Natural killer cell (primary cell): ENCODE results near the gene MORC2. TPM values are rescaled to one million over a fixed set of nuclear protein-coding genes. Genes with fewer than 3 reads are reported as not detected.

Source experiments
- ATAC-seq, 3 donors: fragments of 150-1000 bp in 2 of 3; fragments of 200-7000 bp in 1 of 3; cut with Tn5 transposase; 1 replicate in 1 of 3; 2 replicates in 2 of 3; pipeline ENCODE4 v1.10.0; 2021; ENCODE audit warnings: mild to moderate bottlenecking in 2 of 3, moderate library complexity in 2 of 3
- DNase-seq, 2 donors: peaks; one replicate each; pipeline versions ENCODE4 v3.0.0 to v3.0.0-alpha.2; 2013 to 2021; ENCODE audit warnings: mixed read lengths in 1 of 2
- H3K27ac ChIP-seq: one replicate; pipeline ENCODE4 v1.5.1; 2013; ENCODE audit warnings: mild to moderate bottlenecking, low read length
- H3K27me3 ChIP-seq: one replicate; pipeline ENCODE4 v1.6.1; 2013; ENCODE audit warnings: low read length; ENCODE audit not compliant: control insufficient read depth, insufficient read depth
- H3K36me3 ChIP-seq: one replicate; pipeline ENCODE4 v1.6.1; 2013; ENCODE audit warnings: low read length; ENCODE audit not compliant: control insufficient read depth, insufficient read depth
- H3K4me1 ChIP-seq: one replicate; pipeline ENCODE4 v1.6.1; 2013; ENCODE audit warnings: low read length; ENCODE audit not compliant: control insufficient read depth, insufficient read depth
- H3K4me3 ChIP-seq: one replicate; pipeline ENCODE4 v1.5.1; 2013; ENCODE audit warnings: low read length
- H3K9me3 ChIP-seq: one replicate; pipeline ENCODE4 v1.6.1; 2013; ENCODE audit warnings: low read length; ENCODE audit not compliant: control insufficient read depth, insufficient read depth
- H3K27ac Mint-ChIP-seq, 2 donors: one replicate each; pipeline ENCODE4 v1.8.0; 2022; ENCODE audit warnings: mild to moderate bottlenecking in 2 of 2, mixed read lengths in 2 of 2, moderate library complexity in 1 of 2
- H3K27me3 Mint-ChIP-seq, 2 donors: one replicate each; pipeline ENCODE4 v1.8.0; 2022; ENCODE audit warnings: low read depth in 2 of 2, mixed read lengths in 2 of 2
- H3K36me3 Mint-ChIP-seq: one replicate; pipeline ENCODE4 v1.8.0; 2022; ENCODE audit warnings: mixed read lengths
- H3K4me1 Mint-ChIP-seq, 2 donors: one replicate each; pipeline ENCODE4 v1.8.0; 2022; ENCODE audit warnings: mixed read lengths in 2 of 2
- H3K4me3 Mint-ChIP-seq: one replicate; pipeline ENCODE4 v1.8.0; 2022; ENCODE audit warnings: mild to moderate bottlenecking, moderate library complexity, mixed read lengths
- H3K9me3 Mint-ChIP-seq, 2 donors: one replicate each; pipeline ENCODE4 v1.8.0; 2022; ENCODE audit warnings: mixed read lengths in 2 of 2
- WGBS: methylation state at CpG from one replicate; pipeline ENCODE4 v1.1.7; 2013; ENCODE audit warnings: missing lambda C conversion rate; ENCODE audit not compliant: insufficient coverage; 5-methylcytosine and 5-hydroxymethylcytosine counted together
- intact Hi-C: fragments of 100-400 bp; cut with micrococcal nuclease; formaldehyde crosslinking; loops from one replicate; pipeline ENCODE4 v1.14.2; 2022
- total RNA-seq, 4 donors: library from RNA; stranded (reverse); fragments of 120-200 nt in 1 of 4; gene quantifications; one replicate each; pipeline versions ENCODE4 v1.2.3 to v1.2.4, GENCODE V29; 2013 to 2022
- TF ChIP-seq, protein P1 (sequence below): fragments of 200-600 bp; IDR thresholded peaks from one replicate; pipeline ENCODE4 v1.8.0; 2022; ENCODE audit warnings: antibody characterized with exemption

MORC2 gene
- total RNA-seq, 3 donors from 2014 or later (not counting 1 experiment from before 2014, with no cell fraction given): 15.3 to 19.7 (median 16.4) TPM

DNA sequence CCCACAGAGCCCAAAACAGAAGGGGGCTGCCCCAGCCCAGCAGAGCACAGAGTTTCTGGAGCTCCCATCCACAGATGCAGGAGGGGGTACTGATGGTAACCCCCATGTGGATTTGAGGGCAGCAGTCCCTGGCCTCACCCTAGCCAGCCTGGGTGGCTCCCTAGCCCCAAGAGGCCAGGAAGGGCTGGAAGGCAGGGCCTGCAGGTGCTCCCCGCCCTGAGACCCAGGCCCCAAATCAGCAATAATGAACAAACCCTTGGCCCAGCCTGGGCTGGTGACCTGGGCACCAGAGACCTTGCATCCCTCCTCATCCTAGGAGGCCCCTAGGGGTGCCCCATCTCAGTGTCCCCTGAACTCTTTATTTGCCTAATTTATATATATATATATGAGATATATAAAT is 61.6 kb downstream of the MORC2 start:
- H3K27me3 Mint-ChIP-seq: peaks cover 0 to 2% of the 10 kb centered on the region in 2 donors

DNA sequence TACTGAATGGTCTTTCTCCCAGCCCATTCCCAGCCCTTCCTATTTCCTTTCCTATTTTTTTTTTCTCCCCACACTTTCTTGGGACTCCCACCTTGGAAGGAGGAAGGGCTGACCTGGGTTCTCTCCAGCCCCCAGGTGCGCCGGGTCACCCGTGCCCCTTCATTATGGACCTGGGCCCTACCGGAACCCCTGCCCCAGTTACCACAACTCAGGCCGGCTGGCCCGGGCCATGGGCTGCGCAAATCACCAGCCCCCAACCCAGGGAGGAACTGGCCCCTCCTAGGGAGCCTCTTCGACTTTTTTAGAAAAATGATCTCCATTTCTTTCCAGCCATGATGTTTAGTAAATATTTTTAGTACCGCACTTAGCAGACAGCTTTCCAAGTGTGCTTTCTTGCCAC is 62.2 kb downstream of the MORC2 start:
- ATAC-seq (no peak), DNase-seq (no peak)
- Mint-ChIP-seq H3K4me3 (no peak overlapping the region), H3K27me3 (peaks cover 0 to 2% of the 10 kb centered on the region in 2 donors), H3K4me1 (peaks cover 0 to 5% of the 10 kb centered on the region in 2 donors), H3K36me3 (no peaks in the 10 kb centered on the region), H3K27ac (no peak overlapping the region), H3K9me3 (no peaks in the 10 kb centered on the region)
- no peaks in the 10 kb centered on the region for H3K27me3 ChIP-seq
- no peak overlapping the region for H3K4me3 ChIP-seq
- 96% methylated on average over 9 of the region's 9 CpGs for WGBS
- TF ChIP-seq, protein P1, sequence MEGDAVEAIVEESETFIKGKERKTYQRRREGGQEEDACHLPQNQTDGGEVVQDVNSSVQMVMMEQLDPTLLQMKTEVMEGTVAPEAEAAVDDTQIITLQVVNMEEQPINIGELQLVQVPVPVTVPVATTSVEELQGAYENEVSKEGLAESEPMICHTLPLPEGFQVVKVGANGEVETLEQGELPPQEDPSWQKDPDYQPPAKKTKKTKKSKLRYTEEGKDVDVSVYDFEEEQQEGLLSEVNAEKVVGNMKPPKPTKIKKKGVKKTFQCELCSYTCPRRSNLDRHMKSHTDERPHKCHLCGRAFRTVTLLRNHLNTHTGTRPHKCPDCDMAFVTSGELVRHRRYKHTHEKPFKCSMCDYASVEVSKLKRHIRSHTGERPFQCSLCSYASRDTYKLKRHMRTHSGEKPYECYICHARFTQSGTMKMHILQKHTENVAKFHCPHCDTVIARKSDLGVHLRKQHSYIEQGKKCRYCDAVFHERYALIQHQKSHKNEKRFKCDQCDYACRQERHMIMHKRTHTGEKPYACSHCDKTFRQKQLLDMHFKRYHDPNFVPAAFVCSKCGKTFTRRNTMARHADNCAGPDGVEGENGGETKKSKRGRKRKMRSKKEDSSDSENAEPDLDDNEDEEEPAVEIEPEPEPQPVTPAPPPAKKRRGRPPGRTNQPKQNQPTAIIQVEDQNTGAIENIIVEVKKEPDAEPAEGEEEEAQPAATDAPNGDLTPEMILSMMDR: no peak
- intact Hi-C loops: no loop called here
- H3K9me3 ChIP-seq: no peaks in the 10 kb centered on the region
- no peaks in the 10 kb centered on the region for H3K4me1 ChIP-seq
- no peak overlapping the region for H3K27ac ChIP-seq
- H3K36me3 ChIP-seq: no peaks in the 10 kb centered on the region

More for the DNA sequence above, 61.6 kb downstream of the MORC2 start:
- WGBS: 88% methylated on average over 1 of the region's 1 CpG
- intact Hi-C loops: no loop called here
- H3K27ac Mint-ChIP-seq: no peak overlapping the region
- H3K4me3 Mint-ChIP-seq: no peak overlapping the region
- TF ChIP-seq, protein P1: no peak
- Histone ChIP-seq H3K27ac (no peak overlapping the region), H3K36me3 (no peaks in the 10 kb centered on the region), H3K4me1 (no peaks in the 10 kb centered on the region), H3K27me3 (no peaks in the 10 kb centered on the region), H3K4me3 (no peak overlapping the region), H3K9me3 (no peaks in the 10 kb centered on the region)
- peaks cover 0 to 5% of the 10 kb centered on the region in 2 donors for H3K4me1 Mint-ChIP-seq
- H3K36me3 Mint-ChIP-seq: no peaks in the 10 kb centered on the region
- H3K9me3 Mint-ChIP-seq: no peaks in the 10 kb centered on the region
- no peak for ATAC-seq
- no peak for DNase-seq

DNA sequence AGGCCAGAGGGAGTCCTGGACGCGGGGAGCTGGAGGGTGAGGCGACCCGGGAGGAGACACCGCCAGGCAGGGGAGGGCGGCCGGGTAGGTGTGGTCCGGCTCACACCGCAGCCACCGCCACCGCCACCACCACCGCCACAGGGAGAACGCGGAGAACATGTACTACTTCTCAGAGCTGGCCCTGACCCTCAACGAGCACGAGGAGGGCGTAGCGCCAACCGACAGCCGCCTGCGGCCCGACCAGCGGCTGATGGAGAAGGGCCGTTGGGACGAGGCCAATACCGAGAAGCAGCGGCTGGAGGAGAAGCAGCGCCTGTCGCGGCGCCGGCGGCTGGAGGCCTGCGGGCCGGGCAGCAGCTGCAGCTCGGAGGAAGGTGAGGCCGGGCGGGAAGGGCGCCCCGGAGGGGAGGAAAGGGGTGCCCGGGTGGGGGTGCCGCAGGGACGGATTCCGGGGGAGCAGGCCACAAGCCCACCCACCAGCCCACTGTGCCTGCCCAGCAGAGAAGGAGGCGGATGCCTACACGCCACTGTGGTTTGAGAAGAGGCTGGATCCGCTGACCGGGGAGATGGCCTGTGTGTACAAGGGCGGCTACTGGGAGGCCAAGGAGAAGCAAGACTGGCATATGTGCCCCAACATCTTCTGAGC is 62.8 kb downstream of the MORC2 start:
- intact Hi-C loops: no loop called here
- ATAC-seq (no peak), DNase-seq (no peak)
- Mint-ChIP-seq H3K4me3 (no peak overlapping the region), H3K27ac (no peak overlapping the region), H3K9me3 (no peaks in the 10 kb centered on the region), H3K4me1 (peaks cover 0 to 5% of the 10 kb centered on the region in 2 donors), H3K27me3 (peaks cover 0 to 2% of the 10 kb centered on the region in 2 donors), H3K36me3 (no peaks in the 10 kb centered on the region)
- Histone ChIP-seq H3K4me3 (no peak overlapping the region), H3K9me3 (no peaks in the 10 kb centered on the region), H3K36me3 (no peaks in the 10 kb centered on the region), H3K27ac (no peak overlapping the region), H3K4me1 (no peaks in the 10 kb centered on the region), H3K27me3 (no peaks in the 10 kb centered on the region)
- TF ChIP-seq, protein P1: no peak
- 97% methylated on average over 48 of the region's 49 CpGs for WGBS
